ENCODE data around the gene GADD45G. TPM values are rescaled to one million over a fixed set of nuclear protein-coding genes. Genes with fewer than 3 reads are reported as not detected.

The GADD45G gene
- total RNA-seq, 1 donor from 2014 or later, result 19.8 TPM

DNA sequence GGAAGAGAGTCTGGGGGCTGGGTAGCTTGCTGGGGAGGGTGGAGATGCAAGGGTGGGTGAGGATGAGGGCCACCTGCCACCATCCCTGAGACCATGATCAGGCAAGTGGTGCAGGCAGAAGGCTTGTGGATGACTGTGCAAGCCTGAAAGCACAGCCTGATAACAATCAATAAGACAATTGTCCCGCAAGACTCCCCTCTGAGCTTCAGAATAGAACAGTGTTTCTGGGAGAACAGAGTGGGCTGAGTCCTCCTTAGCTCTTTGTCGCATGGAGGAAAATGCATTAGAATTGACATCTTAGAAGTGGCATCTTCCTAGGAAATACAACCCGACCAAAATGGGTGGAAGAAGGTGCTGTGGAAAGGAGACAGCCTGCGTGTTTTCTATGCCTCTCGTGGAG lies 6.6 kb downstream of the GADD45G start:
- H3K36me3 ChIP-seq, result no peaks in the 10 kb centered on the region
- DNase-seq, result no peak

DNA sequence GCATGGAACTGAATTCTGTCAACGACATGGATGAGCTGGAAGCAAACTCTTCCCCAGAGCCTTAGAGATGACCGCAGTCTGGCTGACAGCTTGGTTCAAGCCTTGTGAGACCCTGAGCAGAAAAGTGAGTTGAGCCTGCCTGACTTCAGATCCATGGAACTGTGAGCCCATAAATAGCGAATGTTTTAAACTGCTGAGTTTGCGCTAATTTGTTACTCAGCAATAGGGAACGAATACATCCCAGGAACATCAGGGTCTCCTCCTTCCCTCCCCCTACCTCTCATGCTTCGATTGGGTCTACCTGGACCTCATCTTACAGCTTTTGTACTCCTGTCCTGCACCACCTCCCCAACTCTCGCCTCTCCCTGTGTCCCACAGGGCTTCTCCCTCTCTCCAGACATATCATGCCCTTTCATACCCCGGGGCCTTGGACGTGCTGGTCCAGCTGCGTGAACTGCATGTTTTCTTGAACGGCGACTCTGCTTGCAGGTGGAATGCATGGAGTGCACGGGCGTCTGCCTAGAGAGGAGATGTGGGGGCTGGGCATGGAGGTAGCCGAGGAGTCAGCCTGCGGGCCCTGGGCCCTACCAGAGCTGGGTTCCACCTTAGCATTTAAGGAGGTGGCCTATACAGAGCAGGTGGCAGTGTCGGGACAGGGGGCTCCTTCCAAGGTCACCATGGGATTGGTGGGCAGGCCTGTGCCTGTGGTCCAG lies 7.9 kb downstream of the GADD45G start:
- Histone ChIP-seq H3K4me1 (no peaks in the 10 kb centered on the region), H3K9me3 (no peaks in the 10 kb centered on the region), H3K36me3 (no peaks in the 10 kb centered on the region), H3K27ac (no peak overlapping the region), H3K4me3 (no peak overlapping the region), H3K27me3 (no peaks in the 10 kb centered on the region)
- no peak for DNase-seq
- intact Hi-C loops (cut with DNase I), result no loop called here
- TF ChIP-seq, protein P1, sequence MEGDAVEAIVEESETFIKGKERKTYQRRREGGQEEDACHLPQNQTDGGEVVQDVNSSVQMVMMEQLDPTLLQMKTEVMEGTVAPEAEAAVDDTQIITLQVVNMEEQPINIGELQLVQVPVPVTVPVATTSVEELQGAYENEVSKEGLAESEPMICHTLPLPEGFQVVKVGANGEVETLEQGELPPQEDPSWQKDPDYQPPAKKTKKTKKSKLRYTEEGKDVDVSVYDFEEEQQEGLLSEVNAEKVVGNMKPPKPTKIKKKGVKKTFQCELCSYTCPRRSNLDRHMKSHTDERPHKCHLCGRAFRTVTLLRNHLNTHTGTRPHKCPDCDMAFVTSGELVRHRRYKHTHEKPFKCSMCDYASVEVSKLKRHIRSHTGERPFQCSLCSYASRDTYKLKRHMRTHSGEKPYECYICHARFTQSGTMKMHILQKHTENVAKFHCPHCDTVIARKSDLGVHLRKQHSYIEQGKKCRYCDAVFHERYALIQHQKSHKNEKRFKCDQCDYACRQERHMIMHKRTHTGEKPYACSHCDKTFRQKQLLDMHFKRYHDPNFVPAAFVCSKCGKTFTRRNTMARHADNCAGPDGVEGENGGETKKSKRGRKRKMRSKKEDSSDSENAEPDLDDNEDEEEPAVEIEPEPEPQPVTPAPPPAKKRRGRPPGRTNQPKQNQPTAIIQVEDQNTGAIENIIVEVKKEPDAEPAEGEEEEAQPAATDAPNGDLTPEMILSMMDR (IDR thresholded peaks at IDR 0.05), result no peak
- no peak for ATAC-seq

More for the DNA sequence above, 6.6 kb downstream of the GADD45G start:
- no peak overlapping the region for H3K27ac ChIP-seq
- no peak for ATAC-seq
- peaks cover 10% of the 10 kb centered on the region for H3K4me1 ChIP-seq
- no peaks in the 10 kb centered on the region for H3K9me3 ChIP-seq
- TF ChIP-seq, protein P1 (IDR thresholded peaks at IDR 0.05), result no peak
- H3K4me3 ChIP-seq, result no peak overlapping the region
- intact Hi-C loops (cut with DNase I), result no loop called here
- no peaks in the 10 kb centered on the region for H3K27me3 ChIP-seq

DNA sequence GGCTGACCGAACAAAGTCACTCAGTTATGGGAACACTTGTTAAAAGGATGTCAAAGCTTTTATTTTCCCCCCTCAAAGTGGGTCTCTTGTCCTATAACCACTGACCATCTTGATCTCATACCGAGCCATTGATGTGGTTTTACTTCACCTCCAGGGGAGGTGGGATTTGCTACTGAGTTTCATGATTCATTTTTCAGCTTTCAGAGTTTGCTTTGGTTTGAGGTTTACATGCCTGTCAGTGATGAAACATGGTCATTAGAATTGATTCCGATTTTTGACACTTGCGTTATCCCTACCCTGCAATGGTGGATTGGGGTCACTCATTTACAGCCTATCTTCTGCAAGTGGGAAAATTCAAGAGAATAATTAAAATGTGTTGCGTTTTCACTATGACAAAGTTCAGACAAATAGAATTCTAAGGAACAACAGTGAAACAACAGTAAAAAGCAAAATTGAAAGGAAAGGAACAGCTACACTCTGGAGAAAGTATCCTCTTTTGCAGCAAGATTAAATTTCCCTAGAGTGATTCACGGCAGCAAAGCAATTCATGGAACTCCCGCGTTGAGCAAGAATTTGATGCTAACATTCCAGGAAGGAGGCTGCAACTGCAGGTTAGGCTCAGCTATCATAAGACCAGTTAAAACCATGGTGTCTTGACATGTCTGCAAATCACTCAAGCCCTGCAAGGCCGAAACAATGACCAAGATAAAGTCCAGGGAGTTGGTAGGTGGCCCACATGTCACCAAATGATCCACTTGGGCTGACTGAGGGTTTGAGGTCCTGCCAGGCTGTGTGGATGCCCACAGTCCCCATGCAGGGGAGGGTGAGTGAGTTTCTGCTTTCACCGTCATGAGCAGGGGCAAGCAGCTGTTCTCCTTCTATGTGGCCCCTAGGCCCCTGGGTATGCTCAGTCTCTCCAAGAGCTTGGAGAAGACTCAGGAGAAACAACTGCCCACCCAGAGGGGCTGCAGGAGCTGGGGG lies 9.4 kb downstream of the GADD45G start:
- no peaks in the 10 kb centered on the region for H3K27me3 ChIP-seq
- intact Hi-C loops (cut with DNase I), result no loop called here
- H3K4me1 ChIP-seq, result no peaks in the 10 kb centered on the region
- TF ChIP-seq, protein P1 (IDR thresholded peaks at IDR 0.05), result no peak
- DNase-seq (no peak), ATAC-seq (no peak)
- no peak overlapping the region for H3K4me3 ChIP-seq
- no peaks in the 10 kb centered on the region for H3K9me3 ChIP-seq
- H3K36me3 ChIP-seq, result no peaks in the 10 kb centered on the region
- no peak overlapping the region for H3K27ac ChIP-seq

DNA sequence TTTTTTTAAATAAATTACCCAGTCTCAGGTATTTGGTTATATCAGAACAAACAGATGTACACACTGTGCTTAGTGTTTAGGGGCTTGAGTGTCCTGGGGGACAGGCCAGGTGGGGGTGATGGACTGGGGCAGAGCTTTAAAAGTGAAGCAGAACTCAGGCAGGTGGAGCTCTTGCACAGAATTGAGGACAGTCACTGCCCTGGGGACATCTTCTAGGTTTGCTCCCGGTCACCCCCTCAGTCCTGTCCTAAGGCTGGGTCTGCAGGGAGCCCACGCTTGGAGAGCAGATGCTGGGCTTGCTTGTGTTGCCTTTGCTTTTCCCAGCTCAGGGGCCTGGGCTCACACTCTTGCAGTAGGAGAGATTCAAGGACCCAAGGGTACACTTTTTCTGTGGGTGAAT lies 10.8 kb downstream of the GADD45G start:
- Histone ChIP-seq H3K36me3 (no peaks in the 10 kb centered on the region), H3K27ac (no peak overlapping the region), H3K27me3 (no peaks in the 10 kb centered on the region), H3K4me1 (no peaks in the 10 kb centered on the region), H3K4me3 (no peak overlapping the region), H3K9me3 (no peaks in the 10 kb centered on the region)
- intact Hi-C loops (cut with DNase I), result no loop called here
- DNase-seq (no peak), ATAC-seq (no peak)
- TF ChIP-seq, protein P1 (IDR thresholded peaks at IDR 0.05), result no peak

DNA sequence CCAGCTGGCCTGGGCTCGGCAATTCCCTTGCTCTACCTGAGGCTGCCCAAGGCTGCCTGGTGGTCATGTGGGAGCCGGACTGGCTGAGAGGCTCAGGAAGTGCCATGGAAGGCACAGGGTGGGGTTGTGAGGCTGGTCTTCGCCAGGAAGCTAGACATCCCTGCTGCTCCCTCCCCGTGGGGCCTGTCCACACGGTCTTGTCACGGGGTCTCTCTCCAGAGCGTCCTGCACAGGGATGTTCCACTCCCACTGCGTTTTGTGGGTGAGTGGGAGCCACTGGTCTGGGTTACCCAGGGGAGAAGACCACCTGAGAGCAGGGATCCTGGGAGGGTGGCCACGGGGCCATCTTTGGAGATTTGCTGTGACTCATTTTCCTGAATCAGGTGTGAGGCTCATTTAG lies 11.6 kb downstream of the GADD45G start:
- no peaks in the 10 kb centered on the region for H3K4me1 ChIP-seq
- TF ChIP-seq, protein P1 (IDR thresholded peaks at IDR 0.05), result no peak
- H3K9me3 ChIP-seq, result no peaks in the 10 kb centered on the region
- no peak overlapping the region for H3K4me3 ChIP-seq
- DNase-seq (no peak), ATAC-seq (no peak)
- H3K27ac ChIP-seq, result no peak overlapping the region
- no peaks in the 10 kb centered on the region for H3K27me3 ChIP-seq
- intact Hi-C loops (cut with DNase I), result no loop called here
- H3K36me3 ChIP-seq, result no peaks in the 10 kb centered on the region

Measured in upper lobe of right lung (tissue), 1 donor.